Tongue (tissue), 2 donors: ENCODE measurements around the gene PGAP3. TPM values are rescaled to one million over a fixed set of nuclear protein-coding genes. Genes with fewer than 3 reads are reported as not detected.

Experiments
- DNase-seq: peaks from one replicate; pipeline ENCODE4 v3.0.0-alpha.2; 2015
- total RNA-seq: library from RNA; depleted of rRNA; stranded (reverse); fragments of >200 nt; gene quantifications from one replicate; pipeline ENCODE4 v1.2.3, GENCODE V29; 2014

PGAP3 gene
- total RNA-seq, 1 donor from 2014 or later, result 11.2 TPM

DNA sequence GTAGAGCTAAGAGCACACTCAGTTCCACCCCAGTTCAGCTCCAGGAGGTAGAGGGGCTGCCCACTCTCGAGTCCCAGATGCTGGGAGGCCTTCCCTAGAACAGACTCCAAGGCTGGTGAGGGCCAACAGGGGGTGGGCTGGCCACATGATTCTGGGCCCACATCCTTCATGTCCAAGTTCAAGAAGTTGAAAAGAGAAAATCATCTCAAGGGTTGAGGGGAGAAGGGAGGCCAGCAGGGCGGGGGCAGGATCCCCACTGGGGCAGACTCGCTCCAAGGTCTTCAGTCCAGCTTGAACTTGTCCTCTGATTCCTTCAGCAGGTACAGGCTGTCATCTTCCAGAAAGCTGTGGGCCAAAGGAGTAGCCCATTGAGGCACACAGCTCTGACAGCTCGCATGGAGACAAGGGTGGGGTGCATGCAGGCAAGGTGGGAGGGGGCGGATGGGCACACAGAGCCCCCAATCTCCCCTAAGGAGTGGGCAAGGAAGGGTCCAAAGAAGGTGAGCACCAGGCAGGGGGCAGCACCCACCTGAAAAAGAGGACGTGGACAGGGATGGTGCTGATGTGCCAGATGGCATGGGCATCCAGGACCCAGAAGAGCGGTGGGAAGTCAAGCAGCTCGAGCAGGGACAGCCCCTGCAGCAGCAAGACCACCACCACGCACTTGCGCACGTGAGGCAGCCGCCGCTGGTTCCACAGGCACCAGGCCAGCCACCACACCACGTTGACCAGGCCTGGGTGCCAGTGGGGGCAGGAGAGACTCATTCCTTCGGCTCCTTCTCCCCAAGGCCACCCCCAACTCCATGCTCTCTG lies 15.1 kb downstream of the PGAP3 start:
- no peak for DNase-seq

- peak; percentile 62 for DNase-seq
These were observed 16.0 kb downstream of the PGAP3 start for GRCh38 chr17:39671651-39672521.

DNA sequence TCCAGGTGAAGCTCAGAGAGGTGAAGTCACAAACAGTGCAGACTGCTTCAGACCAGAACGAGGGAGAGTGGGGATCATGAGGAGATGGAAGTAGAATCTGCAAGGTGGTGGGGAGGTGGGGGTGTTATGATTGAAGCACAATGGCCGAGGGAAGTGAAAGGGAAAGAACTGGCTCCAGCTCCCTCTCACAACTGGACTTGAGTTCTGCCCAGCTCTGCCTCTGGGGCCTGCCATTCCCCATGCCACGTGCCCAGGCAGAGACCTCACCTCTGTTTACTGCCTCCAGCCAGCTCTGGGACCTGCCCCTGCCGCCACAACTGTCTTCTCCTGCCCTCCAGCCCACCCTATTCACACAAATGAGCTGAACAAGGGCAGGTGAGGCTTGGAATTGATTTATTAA lies 17.1 kb downstream of the PGAP3 start:
- no peak for DNase-seq

DNA sequence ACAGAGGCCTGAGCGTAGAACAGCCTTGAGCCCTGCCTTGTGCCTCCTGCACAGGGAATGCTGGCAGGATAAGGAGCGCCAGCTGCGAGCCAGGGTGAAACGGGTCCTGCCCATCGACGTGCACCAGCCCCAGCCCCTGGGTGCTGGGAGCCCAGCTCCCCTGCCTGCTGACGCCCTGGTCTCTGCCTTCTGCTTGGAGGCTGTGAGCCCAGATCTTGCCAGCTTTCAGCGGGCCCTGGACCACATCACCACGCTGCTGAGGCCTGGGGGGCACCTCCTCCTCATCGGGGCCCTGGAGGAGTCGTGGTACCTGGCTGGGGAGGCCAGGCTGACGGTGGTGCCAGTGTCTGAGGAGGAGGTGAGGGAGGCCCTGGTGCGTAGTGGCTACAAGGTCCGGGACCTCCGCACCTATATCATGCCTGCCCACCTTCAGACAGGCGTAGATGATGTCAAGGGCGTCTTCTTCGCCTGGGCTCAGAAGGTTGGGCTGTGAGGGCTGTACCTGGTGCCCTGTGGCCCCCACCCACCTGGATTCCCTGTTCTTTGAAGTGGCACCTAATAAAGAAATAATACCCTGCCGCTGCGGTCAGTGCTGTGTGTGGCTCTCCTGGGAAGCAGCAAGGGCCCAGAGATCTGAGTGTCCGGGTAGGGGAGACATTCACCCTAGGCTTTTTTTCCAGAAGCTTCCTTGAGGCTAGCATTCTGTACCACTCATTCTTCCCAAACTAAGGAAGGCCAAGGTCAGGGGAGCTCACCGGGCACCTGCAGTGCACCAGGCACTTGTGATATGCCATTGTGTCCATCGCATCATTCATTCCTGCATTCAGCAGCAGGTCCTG lies 17.7 kb downstream of the PGAP3 start:
- no peak for DNase-seq

GRCh38 chr17:39667945-39668924 lies 19.6 kb downstream of the PGAP3 start, which contains the start of gene PNMT:
TSS of gene PNMT (plus strand) at chr17:39668453. CDS start at chr17:39668476, 23 bp downstream.
- peak; percentile 80 for DNase-seq

DNA sequence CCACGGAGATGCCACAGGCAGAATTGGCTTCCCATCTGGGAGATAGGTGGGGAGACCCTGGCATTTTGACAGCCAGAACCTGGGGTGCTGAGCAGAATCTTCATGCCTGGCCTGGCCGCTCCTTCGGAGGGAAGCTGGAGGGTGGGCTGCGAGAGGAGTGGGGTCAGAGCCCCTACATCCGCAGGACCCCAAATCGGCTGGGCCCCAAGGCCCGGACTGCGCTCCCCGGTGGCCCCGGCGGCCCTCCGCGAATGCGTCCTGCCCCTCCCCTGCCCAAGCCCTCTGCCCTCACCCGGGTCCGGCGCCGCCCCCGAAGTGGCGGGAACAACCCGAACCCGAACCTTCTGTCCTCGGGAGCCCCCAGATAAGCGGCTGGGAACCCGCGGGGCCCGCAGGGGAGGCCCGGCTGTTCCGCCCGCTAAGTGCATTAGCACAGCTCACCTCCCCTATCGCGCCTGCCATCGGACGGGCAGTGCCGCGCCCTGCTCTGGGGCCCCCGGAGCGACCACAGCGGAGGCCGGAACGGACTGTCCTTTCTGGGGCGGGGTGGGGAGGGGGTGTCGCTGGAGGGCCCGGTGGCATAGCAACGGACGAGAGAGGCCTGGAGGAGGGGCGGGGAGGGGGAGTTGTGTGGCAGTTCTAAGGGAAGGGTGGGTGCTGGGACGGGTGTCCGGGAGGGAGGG lies 20.5 kb downstream of the PGAP3 start:
- no peak for DNase-seq

- DNase-seq, result peak; percentile 55
These were observed 21.1 kb downstream of the PGAP3 start for GRCh38 chr17:39666601-39667261.

- no peak for DNase-seq
These were observed 21.6 kb downstream of the PGAP3 start for GRCh38 chr17:39666231-39666600.

DNA sequence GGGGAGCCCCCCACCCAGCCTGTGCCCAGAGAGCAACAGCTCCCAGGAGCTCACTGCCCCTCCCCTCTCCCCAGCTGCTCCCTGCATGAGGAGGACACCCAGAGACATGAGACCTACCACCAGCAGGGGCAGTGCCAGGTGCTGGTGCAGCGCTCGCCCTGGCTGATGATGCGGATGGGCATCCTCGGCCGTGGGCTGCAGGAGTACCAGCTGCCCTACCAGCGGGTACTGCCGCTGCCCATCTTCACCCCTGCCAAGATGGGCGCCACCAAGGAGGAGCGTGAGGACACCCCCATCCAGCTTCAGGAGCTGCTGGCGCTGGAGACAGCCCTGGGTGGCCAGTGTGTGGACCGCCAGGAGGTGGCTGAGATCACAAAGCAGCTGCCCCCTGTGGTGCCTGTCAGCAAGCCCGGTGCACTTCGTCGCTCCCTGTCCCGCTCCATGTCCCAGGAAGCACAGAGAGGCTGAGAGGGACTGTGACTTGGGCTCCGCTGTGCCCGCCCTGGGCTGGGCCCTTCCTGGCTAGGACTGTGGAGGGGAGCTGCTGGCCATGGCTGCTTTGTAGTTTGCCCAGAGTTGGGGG lies 22.1 kb downstream of the PGAP3 start:
- DNase-seq, result peak; percentile 59

- DNase-seq, result peak; percentile 69
These were observed 23.0 kb downstream of the PGAP3 start, which contains the start of gene TCAP for GRCh38 chr17:39664581-39665561. TSS of gene TCAP (plus strand) at chr17:39665349. CDS start at chr17:39665360, 11 bp downstream.

GRCh38 chr17:39663688-39664580 lies 23.9 kb downstream of the PGAP3 start:
- no peak for DNase-seq

GRCh38 chr17:39663340-39663687 lies 24.5 kb downstream of the PGAP3 start:
- DNase-seq, result no peak

DNA sequence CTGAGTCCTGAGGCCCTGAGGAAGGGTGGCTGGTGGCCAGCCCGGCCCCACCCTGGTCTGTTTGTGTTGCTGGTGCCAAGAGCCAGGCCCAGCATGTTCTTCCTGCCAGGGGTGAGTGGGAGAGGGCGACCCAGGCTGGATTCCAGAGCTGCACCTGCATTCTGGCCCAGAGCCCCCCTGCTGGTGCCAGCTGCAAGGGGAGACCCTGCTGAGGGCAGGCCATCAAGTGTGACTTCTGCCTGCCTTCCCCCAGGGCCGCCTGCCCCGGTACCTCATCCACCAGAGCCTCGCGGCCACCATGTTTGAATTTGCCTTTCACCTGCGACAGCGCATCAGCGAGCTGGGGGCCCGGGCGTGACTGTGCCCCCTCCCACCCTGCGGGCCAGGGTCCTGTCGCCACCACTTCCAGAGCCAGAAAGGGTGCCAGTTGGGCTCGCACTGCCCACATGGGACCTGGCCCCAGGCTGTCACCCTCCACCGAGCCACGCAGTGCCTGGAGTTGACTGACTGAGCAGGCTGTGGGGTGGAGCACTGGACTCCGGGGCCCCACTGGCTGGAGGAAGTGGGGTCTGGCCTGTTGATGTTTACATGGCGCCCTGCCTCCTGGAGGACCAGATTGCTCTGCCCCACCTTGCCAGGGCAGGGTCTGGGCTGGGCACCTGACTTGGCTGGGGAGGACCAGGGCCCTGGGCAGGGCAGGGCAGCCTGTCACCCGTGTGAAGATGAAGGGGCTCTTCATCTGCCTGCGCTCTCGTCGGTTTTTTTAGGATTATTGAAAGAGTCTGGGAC lies 25.1 kb downstream of the PGAP3 start:
- no peak for DNase-seq

- DNase-seq, result no peak
These were observed 25.9 kb downstream of the PGAP3 start for GRCh38 chr17:39661744-39662541.
